ENCODE measurements around the gene KCNA1.

The KCNA1 gene

DNA sequence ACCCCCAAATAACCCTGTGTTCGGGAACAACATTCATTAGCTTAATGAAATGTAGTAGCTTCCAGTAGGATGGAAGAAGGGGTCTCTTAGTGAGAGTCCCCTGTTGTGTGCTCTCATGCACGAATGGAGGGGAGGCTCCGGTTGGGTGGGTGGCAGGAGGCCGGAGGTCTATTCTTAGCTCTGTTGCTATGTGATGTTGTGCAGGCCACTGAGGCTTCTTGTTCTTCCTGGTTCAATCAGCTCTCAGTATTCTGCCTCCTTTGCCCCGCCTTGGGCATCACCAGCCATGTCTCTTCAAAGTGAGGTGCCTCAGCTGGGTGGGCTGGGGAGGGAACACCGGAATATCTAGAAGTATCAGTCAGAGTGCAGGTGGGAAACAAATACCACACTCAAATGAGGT lies 50.8 kb downstream of the KCNA1 start:
- DNase-seq (ENCODE audit: low spot score): no peak

DNA sequence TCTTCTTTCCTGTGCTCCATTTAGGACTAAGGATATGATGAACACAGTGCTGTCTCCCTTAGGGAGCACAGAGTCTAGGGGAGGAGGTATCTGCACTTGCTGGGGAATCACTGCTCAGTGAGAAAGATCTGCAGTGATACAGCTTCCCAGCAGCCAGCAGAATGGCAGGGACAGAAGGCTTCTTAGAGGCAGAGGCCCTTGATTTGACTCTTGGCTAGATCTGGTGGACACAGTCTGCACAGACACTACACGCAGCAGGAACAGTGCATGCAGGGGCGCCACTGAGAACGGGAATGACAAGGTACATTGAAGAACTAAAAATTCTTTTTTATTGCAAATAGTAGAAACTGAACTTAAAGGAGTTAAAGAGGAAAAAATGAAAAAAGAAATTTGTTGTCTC lies 51.6 kb downstream of the KCNA1 start:
- no peak for DNase-seq (ENCODE audit: low spot score)

DNA sequence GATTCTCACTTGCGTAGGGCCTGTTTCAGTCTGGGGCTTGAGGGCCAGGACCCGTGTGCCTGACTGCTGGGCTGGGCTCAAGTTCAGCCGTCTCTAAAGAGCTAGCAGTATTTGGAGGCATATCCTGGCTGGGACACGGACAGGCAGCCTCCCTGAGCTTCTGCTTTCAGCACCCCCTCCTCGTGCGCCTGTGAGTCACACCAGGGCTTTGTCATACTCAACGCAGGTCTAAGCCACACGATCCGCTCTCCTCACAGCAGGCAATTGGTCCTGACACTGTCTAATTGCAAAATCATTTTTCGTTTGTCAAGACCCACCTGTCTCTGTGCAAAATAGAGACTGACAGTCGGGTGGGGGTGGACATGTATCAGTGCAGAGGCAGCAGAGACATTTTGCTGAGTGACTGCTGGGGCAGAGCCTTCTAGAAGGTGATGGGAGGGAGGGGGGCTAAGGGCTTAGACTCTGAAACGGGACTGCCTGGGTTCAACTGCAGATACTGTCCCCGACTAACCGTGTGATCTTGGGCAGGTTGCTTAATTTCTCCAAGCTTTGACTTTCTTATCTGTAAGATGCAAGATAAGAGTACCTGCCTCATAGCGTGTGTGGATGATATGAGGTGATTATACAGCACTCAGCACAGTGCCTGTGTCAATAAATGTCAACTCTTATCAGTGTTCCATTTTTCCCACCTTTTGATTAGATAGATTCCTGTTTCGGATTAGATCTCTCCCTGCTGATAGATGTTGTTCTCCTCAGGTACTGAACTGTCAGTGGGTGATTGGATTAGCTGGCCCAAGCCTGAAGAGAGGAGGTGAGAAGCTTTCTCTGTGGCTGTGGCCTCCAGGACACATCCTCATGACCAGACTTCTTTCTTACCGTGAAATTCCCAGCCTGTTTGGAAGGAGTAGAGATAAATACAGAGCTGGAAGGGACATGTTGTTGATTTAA lies 53.1 kb downstream of the KCNA1 start:
- DNase-seq (ENCODE audit: low spot score): peak; percentile 45

All from Ammon's horn (tissue), 1 donor.